H54 (cell line): Measurements from ENCODE around the gene TANGO2.

ENCODE experiments used
- DNase-seq: peaks from one replicate; pipeline ENCODE4 v3.0.0; 2011; ENCODE audit warnings: low spot score, mixed read lengths; ENCODE audit not compliant: insufficient read length
- FAIRE-seq: peaks from 3 replicates; lab custom pipeline; 2011; peaks lifted over from hg19 to GRCh38; lab: Jason Lieb, UNC
- POLR2A ChIP-seq: IDR thresholded peaks from 2 replicates; pipeline ENCODE4 v1.6.1; 2011; ENCODE audit warnings: low read depth, mild to moderate bottlenecking, low read length

The TANGO2 gene

DNA sequence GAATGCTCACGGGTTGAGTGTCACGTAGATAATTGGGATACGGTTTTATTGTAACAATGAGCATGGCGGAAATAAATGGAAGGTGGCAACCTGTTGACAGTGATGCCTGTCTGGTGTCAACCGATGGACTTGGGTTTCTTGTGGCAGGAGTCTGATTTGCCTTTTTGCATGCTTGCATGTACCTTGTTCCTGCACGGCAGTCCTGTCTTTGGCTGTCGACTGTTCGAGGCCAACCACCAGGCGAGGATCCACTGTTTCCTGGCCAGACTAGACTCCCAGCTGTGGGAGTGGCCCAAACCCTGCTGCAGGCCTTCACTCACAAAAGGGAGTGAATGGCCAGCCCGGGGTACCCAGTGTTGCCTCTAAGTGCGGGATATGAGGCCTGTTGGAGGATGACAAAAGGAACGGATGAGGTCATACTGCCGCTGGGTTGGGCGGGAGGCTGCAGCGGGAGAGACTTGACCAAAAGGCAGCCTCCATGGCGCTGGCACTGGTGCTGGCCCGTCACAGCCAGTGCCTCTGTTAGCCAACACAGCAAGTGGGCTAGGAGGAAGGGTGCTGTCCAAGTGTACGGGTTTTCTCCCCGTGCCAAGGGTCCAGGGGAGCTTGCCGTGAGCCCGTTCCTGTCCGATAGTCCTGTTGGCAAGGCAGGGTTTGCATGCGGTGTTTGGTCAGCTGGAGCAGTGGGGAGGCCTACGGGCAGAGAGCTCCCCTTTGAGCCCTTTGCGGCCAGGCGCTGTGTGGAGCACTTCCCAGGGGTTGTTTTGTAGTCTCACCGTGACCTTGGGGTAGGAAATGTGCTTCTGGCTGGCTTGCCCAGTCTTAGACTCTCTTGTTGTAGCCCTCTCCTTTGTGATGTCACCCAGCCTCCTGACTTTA is 60.1 kb downstream of the TANGO2 start:
- DNase-seq (peak; percentile 36), FAIRE-seq (no peak)
- TF ChIP-seq POLR2A, result no peak

DNA sequence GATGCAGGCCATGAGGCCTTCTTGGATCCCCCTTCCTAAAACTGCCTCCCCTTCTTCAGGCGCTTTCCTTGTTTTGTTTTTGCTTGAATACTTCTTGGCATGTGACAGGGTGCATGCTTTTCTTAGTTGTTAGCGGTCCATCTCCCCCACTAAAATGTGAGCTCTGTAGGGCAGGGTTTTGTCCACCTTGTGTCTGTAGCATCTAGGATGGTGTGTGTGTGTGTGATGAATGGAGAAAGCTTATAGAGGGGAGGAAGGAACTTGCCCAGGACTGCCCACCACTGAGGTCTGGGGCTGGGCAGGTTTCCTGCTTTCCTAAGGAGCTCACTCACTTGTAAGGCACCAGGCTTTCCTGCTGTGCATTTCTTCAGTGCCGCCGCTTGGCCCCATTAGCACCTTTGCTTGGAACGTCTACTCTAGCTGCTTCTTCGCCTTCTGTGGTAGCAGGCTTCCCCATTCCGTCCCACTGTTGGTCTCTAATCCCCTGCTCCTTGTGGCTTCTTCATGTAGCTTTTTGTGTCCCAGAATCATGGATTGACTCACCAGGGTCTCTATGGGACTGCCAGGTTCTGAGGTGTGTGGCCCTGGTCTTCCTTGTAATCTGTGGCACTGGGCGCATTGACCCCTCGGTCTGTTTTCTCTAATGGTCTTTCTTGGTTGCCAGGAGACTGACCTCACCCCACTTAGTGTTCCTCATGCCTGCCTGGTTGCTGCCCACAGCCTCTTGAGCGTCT is 62.4 kb downstream of the TANGO2 start:
- TF ChIP-seq POLR2A, result no peak
- DNase-seq (no peak), FAIRE-seq (no peak)

DNA sequence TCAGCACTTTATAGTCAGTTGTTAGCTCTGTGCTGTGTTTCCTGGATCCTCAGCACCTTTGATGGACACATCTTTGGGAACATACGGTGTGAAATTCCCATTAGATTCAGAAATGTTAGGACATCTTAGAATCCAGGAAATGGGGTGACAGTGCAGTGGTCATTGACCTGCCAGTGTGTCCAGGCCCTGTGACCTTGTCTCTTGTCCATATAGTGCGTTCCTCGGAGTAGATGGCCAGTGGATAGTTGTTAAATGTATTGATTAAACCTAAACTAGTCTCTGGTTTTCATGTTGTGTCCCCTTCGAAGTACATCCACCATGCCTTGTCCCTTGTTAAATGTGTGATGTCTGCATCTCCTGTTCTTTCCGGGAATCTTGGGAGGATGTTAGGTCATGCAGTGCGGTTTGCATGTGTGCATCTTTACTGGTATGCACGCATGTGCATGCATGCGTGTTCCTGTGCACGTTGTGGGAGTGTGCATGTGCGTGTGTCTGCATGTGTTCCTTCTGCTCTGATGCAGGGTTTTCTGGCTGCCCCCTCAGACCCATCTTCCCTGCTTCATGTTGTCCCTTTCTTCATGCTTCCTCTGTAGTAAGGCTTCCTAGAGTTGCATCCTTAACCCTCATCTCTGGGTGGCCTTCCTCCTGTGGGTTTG is 63.1 kb downstream of the TANGO2 start:
- no peak for FAIRE-seq
- no peak for DNase-seq
- no peak for TF ChIP-seq POLR2A

DNA sequence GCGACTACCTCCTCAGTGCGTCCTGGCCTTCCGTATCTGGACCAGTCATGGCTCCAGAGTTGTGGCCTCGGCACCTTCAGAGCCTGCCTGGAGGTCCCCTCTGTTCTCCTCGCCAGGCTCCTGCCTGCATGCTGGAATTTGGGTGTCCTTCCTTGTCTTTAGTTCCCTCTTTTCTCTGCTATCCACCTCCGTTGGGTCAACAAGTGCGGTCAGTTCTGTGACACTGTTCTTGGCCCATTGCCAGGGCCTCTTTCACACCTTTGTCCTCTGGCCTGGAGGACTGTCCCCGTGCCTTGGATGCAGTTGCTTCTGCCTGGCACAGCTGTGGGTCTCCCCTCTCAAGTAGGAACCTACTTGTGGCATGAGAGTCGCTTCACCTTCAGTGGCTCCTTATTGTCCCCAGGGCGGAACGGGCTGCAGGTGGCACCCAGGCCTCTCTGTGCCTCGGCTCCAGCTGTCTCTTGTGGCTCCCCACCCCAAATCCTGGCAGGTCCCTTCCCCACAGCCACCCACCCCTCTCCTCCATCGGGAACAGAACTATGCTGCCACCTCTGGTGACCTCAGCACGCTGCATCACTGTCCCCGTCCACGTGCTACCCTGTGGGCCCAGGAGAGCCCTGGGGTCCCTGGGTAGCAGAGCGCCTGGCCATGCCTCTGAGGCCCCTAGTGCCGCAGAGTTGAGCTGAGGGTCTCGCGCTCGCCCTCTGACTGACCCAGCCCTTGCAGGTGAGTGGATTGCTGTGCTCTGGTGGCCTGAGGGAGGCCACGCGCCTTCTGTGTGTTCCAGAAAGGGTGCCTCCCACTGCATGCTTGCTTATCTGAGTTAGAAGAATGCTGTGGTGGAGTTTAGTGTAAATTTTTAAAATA is 63.9 kb downstream of the TANGO2 start:
- TF ChIP-seq POLR2A, result no peak
- FAIRE-seq (no peak), DNase-seq (no peak)

DNA sequence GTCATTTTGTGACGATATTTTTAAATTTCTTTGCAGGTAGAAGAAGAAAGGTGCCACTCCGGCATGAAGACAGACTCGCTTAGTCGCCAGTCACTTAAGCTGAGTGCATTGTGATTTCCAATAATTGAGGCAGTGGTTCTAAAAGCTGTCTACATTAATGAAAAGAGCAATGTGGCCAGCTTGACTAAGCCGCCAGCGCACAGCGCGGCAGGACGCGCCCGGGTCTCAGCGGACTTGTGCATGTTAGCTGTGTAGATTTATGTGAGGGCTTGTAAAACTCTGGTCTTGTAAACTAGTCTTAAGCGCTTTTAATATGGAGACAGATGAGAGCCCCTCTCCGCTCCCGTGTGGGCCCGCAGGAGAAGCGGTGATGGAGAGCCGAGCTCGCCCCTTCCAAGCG is 64.7 kb downstream of the TANGO2 start:
- no peak for TF ChIP-seq POLR2A
- FAIRE-seq (no peak), DNase-seq (no peak)

DNA sequence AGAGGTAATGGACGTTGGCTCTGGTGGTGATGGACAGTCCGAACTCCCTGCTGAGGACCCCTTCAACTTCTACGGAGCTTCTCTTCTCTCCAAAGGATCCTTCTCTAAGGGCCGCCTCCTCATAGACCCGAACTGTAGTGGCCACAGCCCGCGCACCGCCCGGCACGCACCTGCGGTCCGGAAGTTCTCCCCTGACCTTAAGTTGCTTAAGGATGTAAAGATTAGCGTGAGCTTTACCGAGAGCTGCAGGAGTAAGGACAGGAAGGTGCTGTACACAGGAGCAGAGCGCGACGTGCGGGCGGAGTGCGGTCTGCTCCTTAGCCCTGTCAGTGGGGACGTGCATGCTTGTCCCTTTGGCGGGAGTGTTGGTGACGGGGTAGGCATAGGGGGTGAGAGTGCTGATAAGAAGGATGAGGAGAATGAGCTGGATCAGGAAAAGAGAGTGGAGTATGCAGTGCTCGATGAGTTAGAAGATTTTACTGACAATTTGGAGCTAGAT is 65.2 kb downstream of the TANGO2 start:
- TF ChIP-seq POLR2A, result no peak
- no peak for DNase-seq
- FAIRE-seq, result no peak

DNA sequence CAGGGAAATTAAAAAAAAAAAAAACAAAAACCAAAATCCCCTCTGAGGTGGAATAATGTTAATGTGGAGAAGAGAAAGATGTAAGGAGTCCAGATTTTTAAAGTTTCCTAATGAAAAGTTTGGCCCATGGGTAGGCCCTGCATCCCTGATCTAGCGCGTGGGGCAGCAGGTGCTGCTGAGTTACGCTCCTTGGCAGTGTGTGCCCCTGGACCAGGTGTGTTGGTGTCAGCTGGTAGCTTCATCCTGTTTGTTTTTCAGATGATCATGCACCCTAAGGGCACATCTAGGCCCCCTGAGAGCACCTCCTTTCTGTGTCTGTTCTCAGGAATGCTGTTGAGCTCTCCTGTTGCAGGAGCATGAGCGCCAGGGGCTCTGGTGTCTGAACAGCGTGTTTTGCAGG is 65.9 kb downstream of the TANGO2 start:
- FAIRE-seq (no peak), DNase-seq (no peak)
- TF ChIP-seq POLR2A, result no peak

DNA sequence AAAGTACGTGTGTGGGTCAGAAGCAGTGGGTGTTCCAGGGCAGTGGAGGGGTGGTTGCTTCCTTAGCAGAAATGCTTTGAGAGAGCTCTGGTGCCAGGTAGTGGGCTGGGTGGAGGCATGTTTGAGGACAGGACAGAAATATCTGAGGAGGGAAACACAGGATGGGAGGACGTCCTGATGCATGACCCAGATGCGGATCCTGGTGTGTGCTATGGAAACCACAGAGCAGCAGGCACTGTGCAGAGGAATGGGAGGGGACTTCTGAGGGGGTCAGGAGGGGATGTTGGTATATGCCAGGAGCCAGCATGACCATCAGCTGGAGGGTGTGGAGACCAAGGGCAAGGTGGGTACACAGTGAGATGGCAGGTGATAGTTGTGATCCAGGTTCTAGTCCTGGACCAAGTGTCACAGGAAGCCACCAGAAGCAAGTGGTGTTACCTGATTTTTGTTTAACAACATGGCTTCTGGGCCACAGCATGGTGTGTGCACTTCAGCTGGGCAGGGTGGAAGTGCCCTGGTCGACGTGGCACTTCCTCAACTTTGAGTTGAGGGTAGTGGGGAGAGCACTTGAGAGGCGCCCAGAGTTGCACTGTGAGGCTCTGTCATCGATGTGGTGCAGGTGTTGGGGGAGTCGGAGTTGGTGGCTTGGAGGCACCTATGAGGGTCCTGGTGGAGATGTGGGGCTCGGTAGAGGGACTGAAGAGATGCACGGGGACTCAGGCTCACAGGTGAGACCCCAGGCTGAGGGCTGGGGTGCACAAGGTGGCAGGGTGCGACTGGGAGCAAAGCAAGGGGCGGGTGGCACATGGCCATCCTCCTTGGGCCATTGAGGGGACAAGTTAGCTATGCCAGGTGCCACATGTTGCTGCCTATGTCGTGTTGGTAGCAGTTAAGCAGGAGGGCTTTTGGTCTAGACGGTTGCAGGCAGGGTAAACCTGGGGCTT is 66.7 kb downstream of the TANGO2 start:
- TF ChIP-seq POLR2A, result no peak
- DNase-seq, result no peak
- FAIRE-seq, result no peak

DNA sequence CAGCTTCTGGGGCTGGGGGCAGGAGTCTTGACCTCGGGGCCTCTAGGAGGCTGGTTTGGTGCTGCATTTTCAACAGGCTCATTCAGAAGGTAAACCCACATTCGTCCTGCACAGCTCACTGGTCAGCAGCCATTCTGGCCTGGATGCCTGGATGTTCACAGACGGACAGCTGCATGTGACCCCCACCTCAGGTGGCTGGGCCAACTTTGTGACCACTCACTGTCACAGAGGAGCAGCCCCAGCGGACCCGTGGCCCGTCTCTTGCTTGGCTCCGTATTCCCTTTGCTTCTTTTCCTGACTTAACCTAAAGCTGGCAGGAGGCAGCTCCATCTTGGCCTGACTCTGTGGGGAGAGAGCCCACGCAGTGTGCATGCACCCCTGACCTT is 67.3 kb downstream of the TANGO2 start:
- FAIRE-seq (no peak), DNase-seq (no peak)
- no peak for TF ChIP-seq POLR2A

DNA sequence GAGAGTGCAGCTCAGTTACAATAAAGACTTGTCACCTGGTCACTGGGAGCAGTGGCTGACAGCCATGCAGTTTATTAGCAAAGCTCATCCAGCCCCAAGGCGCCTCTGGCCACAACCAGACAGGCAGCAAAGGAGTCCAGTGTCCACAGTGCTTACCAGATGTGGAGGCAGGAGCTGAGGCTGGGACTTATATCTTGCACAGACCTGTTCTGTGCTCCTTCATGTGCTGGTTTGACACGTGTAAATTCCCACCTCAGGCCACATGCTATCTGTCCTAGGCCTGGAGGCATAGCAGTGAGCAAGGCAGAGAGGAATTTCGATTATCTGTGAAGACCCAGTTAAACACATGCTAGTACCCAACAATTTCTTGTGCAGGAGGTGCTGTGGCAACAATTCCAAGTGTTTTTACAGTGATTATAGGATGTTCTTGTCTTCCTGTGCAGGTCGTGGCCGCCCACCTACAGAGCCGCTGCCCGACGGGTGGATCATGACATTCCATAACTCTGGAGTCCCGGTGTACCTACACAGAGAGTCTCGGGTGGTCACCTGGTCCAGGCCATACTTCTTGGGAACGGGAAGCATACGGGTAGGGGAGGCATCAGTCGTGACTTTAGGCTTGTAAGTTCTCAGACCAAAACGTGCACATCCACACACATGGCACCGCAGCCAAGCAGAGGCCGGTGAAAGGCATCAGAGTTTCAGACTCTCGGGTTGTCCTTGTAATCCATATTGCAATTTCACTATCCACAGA is 68.5 kb downstream of the TANGO2 start:
- no peak for DNase-seq
- TF ChIP-seq POLR2A, result no peak
- FAIRE-seq, result no peak

DNA sequence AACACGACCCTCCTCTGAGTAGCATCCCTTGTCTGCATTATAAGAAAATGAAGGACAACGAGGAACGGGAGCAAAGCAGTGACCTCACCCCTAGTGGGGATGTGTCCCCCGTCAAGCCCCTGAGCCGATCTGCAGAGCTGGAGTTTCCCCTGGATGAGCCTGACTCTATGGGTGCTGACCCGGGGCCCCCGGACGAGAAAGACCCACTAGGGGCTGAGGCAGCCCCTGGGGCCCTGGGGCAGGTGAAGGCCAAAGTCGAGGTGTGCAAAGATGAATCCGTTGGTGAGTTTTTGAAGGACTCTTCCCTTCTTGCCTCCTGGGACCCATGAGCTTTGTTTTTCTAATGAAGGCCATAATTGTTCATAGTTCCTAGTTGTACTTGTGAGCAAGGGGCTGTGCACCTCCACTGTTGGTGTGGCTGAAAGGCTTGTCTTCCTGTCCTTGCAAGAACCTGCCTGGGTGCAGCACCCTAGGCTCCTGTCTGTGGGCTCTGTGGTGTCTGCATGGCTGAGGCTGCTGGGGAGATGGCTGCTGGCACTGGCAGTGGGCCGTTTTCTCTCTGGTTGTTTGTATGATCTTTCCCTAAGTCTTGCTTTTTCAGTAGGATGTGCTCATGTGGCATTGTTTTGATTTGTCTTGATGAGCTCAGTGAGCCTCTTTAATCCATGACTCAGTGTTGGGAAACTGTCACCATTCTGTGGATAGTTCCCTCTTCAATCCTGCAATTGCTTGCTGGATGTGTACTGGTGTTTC is 69.2 kb downstream of the TANGO2 start:
- FAIRE-seq (no peak), DNase-seq (no peak)
- no peak for TF ChIP-seq POLR2A
